HUDEP-2 (cell line): ENCODE results near the gene MEGF11.

Source experiments
- DNase-seq, 76 experiments: peaks; one replicate each; lab custom pipeline; 2025; ENCODE audit not compliant: unreplicated experiment in 76 of 76; lab: John Stamatoyannopoulos, UW

MEGF11 gene

DNA sequence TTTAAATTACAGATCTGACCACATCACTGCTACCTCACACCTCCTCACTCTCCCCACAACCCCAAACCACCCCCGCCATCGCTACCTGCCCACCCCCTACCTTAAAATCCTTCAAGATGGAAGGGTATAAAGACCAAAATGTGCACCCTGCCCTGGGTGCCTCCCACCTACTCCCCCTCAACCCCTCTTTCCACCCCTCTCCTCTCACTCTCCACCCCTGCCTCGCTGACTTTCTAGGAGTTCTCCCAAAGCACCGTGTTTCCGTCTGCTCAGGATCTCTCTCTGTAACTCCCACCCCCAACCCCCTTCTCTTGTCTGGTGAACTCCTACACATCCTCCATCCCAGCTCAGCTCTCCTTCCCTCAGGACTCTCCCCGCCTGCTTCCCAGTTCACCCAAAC is 69.1 kb downstream of the MEGF11 start:
- DNase-seq = no peak

DNA sequence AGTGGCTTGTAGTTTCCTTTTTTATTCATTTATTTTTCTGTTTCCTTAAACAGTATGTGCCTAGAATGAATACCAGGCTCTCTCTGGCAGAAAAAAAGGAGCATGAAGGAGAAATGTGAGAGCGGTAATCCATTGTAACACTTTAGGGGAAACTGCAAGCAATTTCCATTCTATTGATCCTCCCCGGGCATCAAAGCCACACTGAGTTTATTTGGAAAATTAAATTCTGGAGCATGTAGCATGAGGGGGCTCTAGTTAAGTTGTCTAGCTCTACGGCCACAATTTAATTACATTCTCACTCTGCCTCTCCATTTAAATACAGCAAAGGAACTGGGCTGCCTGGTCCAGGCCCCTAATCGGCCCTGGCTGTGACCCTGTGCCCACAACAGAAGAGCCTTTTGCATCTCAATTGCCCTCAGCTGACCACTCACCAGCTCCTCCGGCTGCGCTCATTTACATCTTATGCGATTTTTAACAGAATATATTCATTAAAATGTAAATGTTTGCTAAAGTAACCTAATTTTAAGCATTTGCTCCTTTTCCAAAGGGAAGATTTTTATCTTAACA is 72.9 kb downstream of the MEGF11 start:
- no peak for DNase-seq

DNA sequence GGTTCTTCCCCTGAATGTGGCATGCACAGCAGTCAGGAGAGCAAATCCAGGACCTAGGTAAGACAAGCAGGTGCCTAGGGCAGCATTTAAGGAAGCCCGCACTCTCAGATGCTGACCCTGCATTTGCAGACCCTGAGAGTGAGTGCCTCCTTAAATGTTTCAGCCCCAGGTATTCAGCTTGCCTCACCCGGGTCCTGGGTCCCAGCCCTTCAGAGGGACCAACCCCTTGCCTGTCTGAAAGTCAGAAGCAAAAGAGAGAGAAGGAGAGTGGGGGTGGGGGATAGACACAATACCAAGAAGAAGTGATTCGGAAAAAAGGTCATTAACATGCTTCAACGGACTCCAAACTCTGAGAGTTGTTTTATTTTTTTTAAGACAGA is 75.0 kb downstream of the MEGF11 start:
- no peak for DNase-seq

DNA sequence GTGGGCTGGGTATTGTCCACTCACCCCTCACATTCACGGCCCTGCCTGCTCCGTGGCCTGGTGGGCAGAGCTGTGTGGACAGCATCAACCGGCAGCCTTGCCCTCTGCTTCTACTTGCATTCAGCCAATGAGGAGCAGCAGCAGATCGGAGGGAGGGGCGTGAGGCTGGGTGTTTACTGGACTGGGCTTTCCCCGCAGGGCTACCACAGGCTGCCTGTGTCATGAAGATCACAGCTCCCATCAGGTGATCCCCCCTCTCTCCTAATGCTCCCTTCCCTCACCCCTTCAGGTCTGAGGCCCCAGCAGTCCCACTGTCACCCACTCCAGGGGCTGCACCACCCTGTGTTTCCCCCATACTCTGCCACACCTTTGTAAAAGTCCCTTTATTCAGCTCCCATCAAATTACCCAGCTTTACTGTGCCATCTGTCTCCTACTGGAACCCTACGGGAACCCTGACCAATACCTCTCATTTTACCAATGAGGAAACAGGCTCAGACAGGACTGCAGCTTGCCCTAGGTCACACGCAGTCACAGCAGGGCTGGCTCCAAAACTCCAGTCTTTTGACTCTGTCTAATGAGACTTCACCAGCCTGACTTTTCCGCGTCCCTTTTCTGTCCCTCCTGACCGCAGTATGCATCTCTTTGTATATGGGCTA is 81.1 kb downstream of the MEGF11 start:
- no peak for DNase-seq

DNA sequence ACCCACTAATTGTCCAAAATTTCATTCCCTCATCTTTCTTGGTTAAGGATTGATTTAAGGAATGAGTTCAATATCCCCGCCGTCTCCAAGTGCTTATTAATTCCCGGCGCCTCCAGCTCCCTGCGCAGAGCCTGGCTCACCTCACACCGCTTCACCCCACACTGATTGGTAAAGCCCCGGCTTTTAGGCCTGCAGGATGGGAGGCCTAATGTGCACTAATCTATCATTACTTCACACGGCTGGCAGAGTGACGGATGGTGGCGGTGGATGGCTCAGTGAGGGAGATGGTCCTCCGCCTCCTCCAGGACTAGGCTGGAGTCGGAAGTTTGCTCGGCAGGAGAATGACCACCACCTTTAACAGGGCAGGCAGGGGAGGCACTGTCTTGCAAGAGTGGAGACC is 81.7 kb downstream of the MEGF11 start:
- no peak for DNase-seq

DNA sequence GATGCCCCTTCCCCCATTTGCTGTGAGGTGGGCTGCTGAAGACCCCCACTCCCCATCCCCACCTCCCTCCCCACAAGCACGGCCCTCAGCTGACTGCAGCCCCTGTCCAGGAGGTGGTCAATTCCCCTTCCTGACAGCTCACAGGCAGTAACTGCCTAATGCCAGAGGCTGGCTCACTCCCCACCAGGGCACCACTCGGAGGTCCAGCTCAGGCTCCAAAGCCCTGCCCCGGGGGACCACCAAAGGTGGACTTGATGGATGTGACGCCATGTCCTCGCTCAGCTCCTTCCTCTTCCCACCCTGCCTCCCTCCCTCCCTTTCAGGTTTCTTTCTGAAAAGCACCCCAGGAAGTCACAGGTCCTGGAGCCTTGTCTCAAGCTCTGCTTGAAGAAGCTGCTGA is 82.8 kb downstream of the MEGF11 start:
- no peak for DNase-seq

DNA sequence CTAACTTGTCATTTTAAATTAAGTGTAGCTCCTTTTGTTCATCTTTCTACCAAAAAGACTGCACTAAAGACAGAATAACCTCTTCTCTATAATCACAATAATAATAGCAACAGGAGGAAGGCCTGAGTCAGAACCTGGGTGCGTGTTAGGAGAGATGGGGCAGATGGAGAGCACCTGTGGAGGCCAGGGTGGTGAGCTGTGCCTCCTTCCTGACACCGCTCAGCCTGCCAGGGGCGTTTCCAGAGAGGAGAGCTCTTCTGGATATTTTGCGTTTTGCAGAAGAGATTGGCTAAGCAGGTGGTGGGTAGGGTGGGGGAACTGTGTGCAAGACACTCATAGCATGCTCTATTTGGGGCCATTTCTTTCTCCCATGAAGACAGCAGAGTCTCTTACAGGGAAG is 83.5 kb downstream of the MEGF11 start:
- DNase-seq = no peak

DNA sequence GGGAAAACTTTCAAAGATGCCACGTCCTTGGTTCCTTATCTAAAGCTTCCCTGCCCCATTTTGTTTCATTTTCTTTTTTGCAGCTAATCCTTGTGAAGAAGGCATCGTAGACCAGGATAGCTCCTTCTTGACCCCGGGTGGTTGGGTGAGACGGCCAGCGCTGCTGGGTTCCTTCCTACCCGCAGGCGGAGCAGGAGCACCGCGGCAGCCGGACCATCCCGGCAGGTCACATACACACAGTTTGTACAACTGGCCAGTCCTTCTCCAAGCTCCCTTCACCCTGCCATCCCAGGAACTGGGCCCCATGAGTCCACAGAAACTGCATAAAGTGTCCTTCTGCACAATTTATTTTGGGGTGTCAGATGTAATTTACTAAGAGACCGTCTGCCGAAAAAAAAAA is 83.9 kb downstream of the MEGF11 start:
- no peak for DNase-seq

DNA sequence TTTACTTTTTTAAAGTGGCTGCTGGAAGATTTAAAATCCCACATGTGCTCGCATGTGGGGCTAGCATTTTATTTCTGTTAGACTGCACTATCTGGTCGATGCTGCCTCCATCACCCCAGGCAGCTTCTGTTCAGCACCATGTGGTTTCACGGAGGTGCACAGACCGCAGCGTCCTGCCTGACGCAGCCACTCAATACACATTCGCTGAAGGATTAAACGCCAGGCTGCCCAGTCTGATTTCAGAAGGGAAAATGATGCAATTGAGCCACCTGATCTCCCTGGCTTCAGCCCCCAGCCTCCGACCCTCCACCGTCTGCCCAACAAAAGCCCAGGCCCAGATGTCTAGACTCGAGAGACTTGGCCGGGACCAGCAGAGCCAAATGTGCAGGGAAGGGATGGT is 84.5 kb downstream of the MEGF11 start:
- DNase-seq = no peak

DNA sequence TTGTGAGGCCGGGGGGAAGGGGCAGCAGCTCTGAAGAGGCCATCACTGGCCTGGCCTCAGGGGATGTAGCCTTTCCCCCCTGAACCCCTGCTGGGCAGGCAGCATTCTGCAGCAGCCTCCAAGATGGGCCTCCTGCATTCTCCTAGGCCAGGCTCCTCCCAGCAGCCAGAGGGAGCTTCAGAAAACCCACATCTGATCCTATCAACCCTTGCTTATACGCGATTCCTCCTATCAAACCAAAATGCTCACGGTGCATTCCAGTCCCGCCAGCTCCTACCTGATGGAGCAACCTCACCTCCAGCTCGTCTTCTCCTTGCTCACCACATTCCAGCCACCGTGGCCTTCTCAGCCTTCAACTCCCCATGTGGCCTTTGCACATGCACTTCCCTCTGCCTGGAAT is 85.7 kb downstream of the MEGF11 start:
- peak in 2 of 76 experiments; percentile 4 to 9 for DNase-seq

DNA sequence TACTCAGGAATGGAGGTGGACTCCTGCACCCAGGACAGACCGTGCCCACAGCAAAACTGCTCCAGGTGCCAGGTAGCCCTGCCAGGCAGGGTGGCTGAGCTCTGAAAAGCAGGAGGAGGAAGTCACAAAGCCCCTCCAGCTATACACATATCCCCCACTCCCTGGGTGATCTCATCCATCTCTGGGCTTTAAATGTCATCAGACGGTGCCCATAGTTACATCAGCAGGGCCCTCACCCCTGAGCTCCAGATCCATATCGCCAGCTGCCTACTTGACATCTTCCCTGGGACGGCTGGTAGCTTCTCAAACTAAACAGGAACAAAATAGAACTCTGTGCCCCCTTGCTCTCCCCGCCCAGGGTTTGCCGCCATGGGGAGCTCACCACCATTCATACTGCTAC is 87.7 kb downstream of the MEGF11 start:
- DNase-seq = no peak

DNA sequence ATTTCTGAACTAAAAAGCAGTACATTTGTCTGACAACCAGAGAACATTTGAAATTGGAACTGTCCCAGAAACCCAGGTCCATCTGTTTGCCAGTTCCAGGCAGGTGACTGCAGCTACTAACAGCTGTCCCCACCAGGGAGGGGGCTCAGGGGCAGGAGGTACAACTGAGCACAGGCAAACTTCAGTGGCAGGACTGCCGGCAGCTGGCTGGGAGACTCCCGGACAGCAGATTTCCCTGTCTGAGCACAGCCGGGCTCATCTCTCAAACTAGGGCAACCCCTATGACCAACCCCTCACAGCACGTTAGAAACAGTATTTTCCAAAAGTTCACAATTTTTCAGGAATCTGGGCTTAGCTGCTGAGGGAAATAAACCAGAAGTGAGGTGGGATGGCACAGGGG is 88.8 kb downstream of the MEGF11 start:
- no peak for DNase-seq

DNA sequence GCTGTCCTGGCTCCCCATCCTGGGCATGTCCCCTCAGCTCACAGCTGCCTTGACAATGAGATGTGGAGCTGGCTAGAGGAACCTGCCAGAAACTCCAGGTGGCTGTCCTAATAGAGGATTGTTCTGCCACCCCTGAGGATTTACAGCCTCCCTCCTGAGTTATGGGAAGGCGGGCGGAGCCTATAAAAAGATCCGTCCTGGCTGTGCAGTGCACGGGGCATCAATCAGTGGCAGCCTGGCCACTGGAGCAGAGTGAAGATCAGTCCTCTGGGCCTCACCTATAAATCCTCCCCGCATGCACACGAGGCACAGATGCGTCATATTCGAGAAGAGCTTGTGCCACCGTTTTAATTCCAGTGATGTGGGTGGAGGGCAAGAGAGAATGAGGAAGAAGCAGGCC is 90.0 kb downstream of the MEGF11 start:
- no peak for DNase-seq

DNA sequence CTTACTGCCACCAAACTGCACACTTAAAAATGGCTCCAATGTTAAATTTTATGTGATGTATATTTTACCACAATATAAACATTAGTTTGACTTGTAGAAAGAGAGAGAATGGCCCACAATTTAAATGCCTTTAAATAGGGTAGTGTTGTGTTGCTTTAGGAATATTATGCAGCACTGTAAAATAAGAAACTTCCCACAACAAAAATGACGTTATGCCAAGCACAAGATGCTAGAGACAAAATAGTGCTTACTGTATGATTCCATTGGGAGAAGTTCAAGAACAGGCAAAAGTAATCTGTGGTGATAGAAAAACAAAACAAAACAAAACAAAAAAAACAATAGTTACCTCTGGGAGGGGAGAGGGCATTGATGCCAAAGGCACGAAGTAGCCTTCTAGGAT is 91.3 kb downstream of the MEGF11 start:
- DNase-seq = no peak

DNA sequence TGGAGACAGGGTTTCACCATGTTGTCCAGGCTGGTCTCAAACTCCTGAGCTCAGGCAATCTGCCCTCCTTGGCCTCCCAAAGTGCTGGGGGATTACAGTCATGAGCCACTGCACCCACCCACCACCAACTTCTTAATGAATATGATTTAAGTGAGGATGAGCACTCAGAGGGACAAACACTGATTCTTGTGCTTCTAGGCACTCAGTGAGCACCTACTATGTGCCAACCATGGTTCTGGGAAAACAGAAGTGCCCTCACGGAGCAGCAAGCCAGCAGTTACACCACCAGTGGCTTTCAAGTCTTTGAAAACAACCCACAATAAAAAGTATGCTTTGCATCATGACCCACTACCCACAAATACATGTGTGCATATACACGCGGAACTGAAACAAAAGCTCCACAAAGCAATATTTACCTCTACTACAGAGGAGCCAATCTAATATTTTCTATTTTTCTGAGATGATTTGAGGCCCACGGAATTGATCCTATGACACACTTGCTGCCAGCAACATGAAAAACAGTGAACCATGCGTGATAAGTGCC is 91.9 kb downstream of the MEGF11 start:
- DNase-seq = no peak

DNA sequence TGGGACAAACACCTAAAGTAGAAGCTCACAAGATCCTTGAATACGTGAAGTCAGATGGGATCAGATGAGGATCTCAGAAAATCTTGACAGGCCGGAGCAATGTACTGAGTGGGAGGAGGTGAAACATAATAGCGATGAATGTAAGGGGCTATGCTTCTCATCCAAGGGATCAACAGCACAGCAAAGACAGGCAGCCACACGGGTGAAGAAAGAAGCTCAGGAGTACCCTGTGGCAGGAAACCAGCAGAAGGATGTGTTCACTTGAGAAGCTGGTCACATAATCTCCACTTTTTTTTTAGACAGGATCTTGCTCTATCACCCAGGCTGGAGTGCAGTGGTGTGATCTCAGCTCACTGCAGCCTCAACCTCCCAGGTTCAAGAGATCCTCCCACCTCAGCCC is 92.4 kb downstream of the MEGF11 start:
- DNase-seq = no peak

DNA sequence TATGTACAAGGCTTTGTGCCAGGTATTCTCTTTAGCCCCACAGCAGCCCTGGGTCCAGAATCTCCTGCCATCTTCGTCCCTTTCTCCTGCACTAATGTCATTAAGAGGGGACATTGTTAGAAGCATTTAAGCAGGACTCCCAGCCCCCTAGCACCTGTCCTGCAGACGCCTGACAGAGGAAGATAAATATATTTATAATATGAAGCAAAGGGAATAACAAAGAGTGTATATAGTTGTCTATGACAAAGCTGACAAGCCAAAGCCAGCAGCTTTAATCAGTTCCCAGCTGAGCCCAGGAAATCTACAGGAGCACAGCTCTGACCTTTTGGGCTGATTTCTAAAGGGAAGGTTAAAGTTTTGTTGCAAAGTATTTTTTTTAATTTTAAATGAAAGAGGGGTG is 96.0 kb downstream of the MEGF11 start:
- no peak for DNase-seq

DNA sequence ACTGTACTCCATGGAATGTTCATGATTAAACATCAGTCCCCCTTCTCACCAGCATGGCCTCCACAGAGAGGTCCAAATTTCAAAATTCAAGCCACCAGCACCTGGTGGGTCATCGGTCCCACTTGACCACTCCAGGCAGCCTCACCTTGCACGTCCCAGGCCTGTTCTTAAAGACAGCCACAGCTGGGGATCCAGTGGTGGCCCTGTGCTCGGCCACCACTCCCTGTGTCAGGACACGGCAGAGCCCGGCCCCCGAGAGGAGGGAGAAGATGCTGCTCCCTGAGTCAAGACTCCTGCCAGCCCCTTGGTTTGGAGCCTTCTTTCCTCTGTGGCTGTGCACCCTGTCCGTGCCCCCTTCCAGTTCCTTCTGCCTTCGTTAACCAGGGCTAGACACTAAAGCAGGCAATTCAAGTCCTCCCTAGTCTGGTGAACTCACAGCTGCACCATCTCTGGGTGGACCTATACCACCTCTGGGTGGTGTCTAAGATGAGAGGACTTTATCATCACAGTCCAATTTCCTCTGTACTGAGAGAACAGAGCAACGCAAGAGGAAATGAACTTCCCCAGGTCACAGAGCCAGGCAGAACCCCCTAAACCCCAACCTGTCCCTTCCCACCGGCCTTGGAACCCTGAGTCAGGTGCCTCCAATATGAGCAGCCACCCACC is 97.1 kb downstream of the MEGF11 start:
- peak in 1 of 76 experiments; percentile 6 for DNase-seq

DNA sequence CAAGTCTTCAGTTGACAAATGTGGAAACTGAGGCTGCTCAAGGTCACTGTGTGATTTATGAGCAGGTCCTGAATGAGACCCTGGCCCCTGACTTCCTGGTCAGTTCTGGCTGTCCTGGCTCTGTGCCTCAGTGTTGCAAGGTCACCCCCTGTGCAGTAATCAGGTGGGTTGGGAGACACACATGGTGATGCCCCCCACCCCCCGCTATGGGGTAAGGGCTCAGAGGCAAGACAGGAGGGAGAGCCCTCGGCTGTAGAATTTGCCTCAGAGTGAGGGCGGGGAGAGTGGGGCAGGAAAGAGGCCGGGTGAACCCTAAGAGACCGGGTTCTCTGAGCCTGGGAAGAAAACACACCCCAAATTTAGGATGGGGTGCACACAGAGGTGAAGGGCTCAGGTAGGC is 98.5 kb downstream of the MEGF11 start:
- DNase-seq = no peak

DNA sequence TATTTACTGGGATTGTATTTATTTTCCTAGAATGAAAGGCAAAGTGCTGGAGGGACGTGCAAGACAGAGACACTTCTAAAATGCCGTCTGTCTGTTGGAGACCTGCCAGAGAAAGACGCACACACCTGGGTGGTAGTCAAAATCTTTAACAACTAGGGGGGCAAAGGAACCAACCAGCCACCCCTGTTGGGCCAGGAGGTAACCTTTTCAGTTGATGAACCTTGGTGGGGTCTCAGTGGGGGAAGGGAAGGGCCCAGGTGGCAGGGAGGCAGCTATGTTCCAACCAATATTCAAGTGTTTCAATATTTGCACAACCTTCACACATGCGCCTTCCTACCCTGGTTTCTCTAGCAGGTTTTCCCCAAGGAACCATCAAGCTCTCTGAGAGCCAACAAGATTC is 99.0 kb downstream of the MEGF11 start:
- DNase-seq = no peak

DNA sequence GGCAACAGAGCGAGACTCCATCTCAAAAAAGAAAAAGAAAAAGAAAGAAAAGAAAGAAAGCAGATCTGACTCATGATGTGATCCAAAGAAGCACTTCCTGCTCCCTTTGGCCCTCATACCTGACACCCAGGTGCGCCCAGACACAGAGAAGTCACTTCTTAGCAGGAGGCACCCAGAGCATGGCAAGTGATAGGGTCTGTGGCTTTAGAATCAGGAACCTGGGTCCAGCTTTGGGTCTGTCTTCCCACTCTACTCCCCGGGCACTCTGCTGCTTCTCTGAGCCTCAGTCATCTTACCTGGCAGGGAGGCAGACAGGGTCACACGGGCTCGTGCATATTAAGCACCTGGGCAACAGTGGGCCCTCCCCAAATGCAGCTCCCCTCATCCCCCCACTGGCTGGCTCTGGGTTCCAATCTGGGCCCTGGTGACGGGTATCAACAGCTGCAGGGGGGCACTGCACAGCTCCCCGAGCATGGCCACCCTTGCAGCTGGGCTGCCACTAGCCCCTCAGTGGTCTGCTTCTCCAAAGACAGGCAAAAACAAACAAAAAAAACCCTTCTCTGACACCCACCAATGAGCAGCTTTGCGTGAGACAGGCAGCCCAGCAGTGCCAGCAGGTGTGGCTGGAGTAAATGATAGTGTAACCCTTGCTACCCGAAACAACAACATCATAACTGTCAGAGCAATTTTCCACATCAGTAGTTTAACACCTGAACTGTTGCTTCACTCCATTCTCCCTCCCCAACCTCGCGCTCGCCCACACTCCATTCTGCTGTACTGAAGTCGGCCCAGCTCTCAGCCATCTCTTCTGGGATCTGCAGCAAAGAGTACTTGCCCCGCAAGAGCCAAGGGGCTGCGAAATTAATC is 99.8 kb downstream of the MEGF11 start:
- no peak for DNase-seq
